HCT116 (cell line): ENCODE results near the gene OSBPL8. TPM values are rescaled to one million over a fixed set of nuclear protein-coding genes. Genes with fewer than 3 reads are reported as not detected.
A peak's percentile ranks its signal among the peaks of the same experiment; 100 is the strongest.

Source experiments
- ATAC-seq: fragments of 200-7000 bp; cut with Tn5 transposase; 2 replicates; pipeline ENCODE4 v1.9.1; 2020; ENCODE audit warnings: mild to moderate bottlenecking, moderate library complexity
- BruUV-seq: library from RNA; stranded (reverse); fragments of 400-500 nt; replicated peaks from 2 replicates; lab custom pipeline; 2021; lab: Mats Ljungman, UMichigan
- CTCF ChIA-PET: fragments of 300-600 bp; sonication (Branson Sonifier 250); formaldehyde crosslinking; loops from one replicate; lab custom pipeline; 2021; ENCODE audit warnings: antibody characterized with exemption; lab: Charles Lee
- POLR2A ChIA-PET: fragments of 300-600, 350-600 bp; sonication (Branson Sonifier 250); formaldehyde crosslinking; loops from one replicate; lab custom pipeline; 2021; ENCODE audit warnings: antibody characterized with exemption; lab: Charles Lee
- RAD21 ChIA-PET, 2 experiments: fragments of 300-600 bp; sonication (Branson Sonifier 250); formaldehyde crosslinking; loops; one replicate each; lab custom pipeline; 2023; ENCODE audit warnings: low total read pairs in 2 of 2; ENCODE audit not compliant: uncharacterized antibody in 2 of 2, unreplicated experiment in 2 of 2, low non-redundant PET in 1 of 2; lab: Charles Lee
- DNase-seq: peaks from one replicate; pipeline ENCODE4 v3.0.0-alpha.2; 2010; ENCODE audit warnings: low read depth, low spot score
- H2AFZ ChIP-seq: fragments of 200-600 bp; shearing (Covaris generic), sonication (generic); 2 replicates; pipeline ENCODE4 v1.6.1; 2017; ENCODE audit warnings: low read depth, mixed run types, mixed read lengths, antibody characterized with exemption, low read length; ENCODE audit not compliant: poor library complexity, severe bottlenecking
- H3K27ac ChIP-seq: 2 replicates; pipeline ENCODE4 v1.5.1; 2012; ENCODE audit warnings: low read depth, low read length
- H3K27me3 ChIP-seq: fragments of 200-600 bp; sonication (generic); 2 replicates; pipeline ENCODE4 v1.6.1; 2016; ENCODE audit warnings: mixed run types, low read length, mixed read lengths; ENCODE audit not compliant: insufficient read depth
- H3K36me3 ChIP-seq, 2 experiments: fragments of 200-500 bp in 1 of 2; fragments of 200-600 bp in 1 of 2; sonication (Bioruptor generic) in 1 of 2; sonication (generic) in 1 of 2; 2 replicates each; pipeline versions ENCODE4 v1.5.1 to v1.6.1; 2014 to 2016; ENCODE audit warnings: low read length in 2 of 2, inconsistent platforms in 1 of 2, mixed read lengths in 1 of 2, mixed run types in 1 of 2; ENCODE audit not compliant: insufficient read depth in 2 of 2, control insufficient read depth in 1 of 2
- H3K4me1 ChIP-seq, 2 experiments: fragments of 200-600 bp in 1 of 2; sonication (generic) in 1 of 2; 2 replicates each; pipeline versions ENCODE4 v1.5.1 to v1.6.1; 2012 to 2017; ENCODE audit warnings: low read length in 2 of 2, inconsistent platforms in 1 of 2, mild to moderate bottlenecking in 1 of 2, mixed read lengths in 1 of 2, mixed run types in 1 of 2, moderate library complexity in 1 of 2; ENCODE audit not compliant: insufficient read depth in 2 of 2, control insufficient read depth in 1 of 2
- H3K4me2 ChIP-seq: fragments of 200-600 bp; sonication (generic); 2 replicates; pipeline ENCODE4 v1.6.1; 2017; ENCODE audit warnings: mixed run types, low read length, mixed read lengths
- H3K4me3 ChIP-seq, 2 experiments: fragments of 200-600 bp in 1 of 2; sonication (generic) in 1 of 2; replicated peaks in 1 of 2; 2 replicates each; pipeline ENCODE4 v1.5.1; 2011 to 2016; ENCODE audit warnings: low read length in 2 of 2, control low read depth in 1 of 2, low read depth in 1 of 2, mild to moderate bottlenecking in 1 of 2, mixed read lengths in 1 of 2, mixed run types in 1 of 2
- H3K79me2 ChIP-seq: fragments of 200-600 bp; sonication (generic); 2 replicates; pipeline ENCODE4 v1.6.1; 2017; ENCODE audit warnings: mild to moderate bottlenecking, mixed run types, low read length, moderate library complexity, mixed read lengths; ENCODE audit not compliant: insufficient read depth
- H3K9ac ChIP-seq: fragments of 200-600 bp; sonication (generic); 2 replicates; pipeline ENCODE4 v1.6.1; 2016; ENCODE audit warnings: low read length, mixed read lengths
- H3K9me2 ChIP-seq: fragments of 200-600 bp; sonication (generic), shearing (Covaris generic); 2 replicates; pipeline ENCODE4 v1.6.1; 2017; ENCODE audit warnings: mixed run types, mild to moderate bottlenecking, moderate library complexity; ENCODE audit not compliant: insufficient read depth
- H3K9me3 ChIP-seq, 2 experiments: fragments of 200-500 bp in 1 of 2; fragments of 200-600 bp in 1 of 2; sonication (Bioruptor generic) in 1 of 2; sonication (generic) in 1 of 2; 2 replicates each; pipeline ENCODE4 v1.6.1; 2014 to 2017; ENCODE audit warnings: low read length in 2 of 2, mixed read lengths in 2 of 2, inconsistent platforms in 1 of 2, low read depth in 1 of 2, mild to moderate bottlenecking in 1 of 2, mixed run types in 1 of 2, moderate library complexity in 1 of 2; ENCODE audit not compliant: control insufficient read depth in 1 of 2, insufficient read depth in 1 of 2
- H4K20me1 ChIP-seq: fragments of 200-600 bp; sonication (generic), shearing (Covaris generic); 2 replicates; pipeline ENCODE4 v1.6.1; 2017; ENCODE audit warnings: mixed run types, mild to moderate bottlenecking, moderate library complexity; ENCODE audit not compliant: insufficient read depth
- CBX3 ChIP-seq: IDR thresholded peaks from 2 replicates; pipeline ENCODE4 v1.6.1; 2012; ENCODE audit warnings: low read depth
- CEBPB ChIP-seq: IDR thresholded peaks from 2 replicates; pipeline ENCODE4 v1.6.1; 2012; ENCODE audit warnings: low read depth
- EGR1 ChIP-seq: IDR thresholded peaks from 2 replicates; pipeline ENCODE4 v1.6.1; 2012; ENCODE audit warnings: low read depth
- EZH2phosphoT487 ChIP-seq: fragments of 200-600 bp; IDR thresholded peaks from 2 replicates; pipeline ENCODE4 v1.6.1; 2018; ENCODE audit warnings: antibody characterized with exemption, borderline replicate concordance
- FOSL1 ChIP-seq: IDR thresholded peaks from 2 replicates; pipeline ENCODE4 v1.6.1; 2012; ENCODE audit warnings: low read depth
- JUND ChIP-seq: IDR thresholded peaks from 2 replicates; pipeline ENCODE4 v1.6.1; 2012
- POLR2A ChIP-seq: IDR thresholded peaks from 2 replicates; pipeline ENCODE4 v1.7.0; 2011; ENCODE audit warnings: borderline replicate concordance; ENCODE audit not compliant: insufficient read depth, insufficient read length; ENCODE audit errors: extremely low read depth
- POLR2AphosphoS5 ChIP-seq: IDR thresholded peaks from 2 replicates; pipeline ENCODE4 v1.6.1; 2011; ENCODE audit warnings: mild to moderate bottlenecking, low read depth, low read length, moderate library complexity
- RAD21 ChIP-seq: IDR thresholded peaks from 2 replicates; pipeline ENCODE4 v1.6.1; 2012; ENCODE audit warnings: low read depth, mild to moderate bottlenecking
- SP1 ChIP-seq: IDR thresholded peaks from 2 replicates; pipeline ENCODE4 v1.6.1; 2012; ENCODE audit warnings: low read depth
- SRF ChIP-seq: IDR thresholded peaks from 2 replicates; pipeline ENCODE4 v1.6.1; 2012; ENCODE audit warnings: low read depth
- YY1 ChIP-seq: IDR thresholded peaks from 2 replicates; pipeline ENCODE4 v1.6.1; 2011; ENCODE audit warnings: low read length, low read depth, moderate library complexity, mild to moderate bottlenecking; ENCODE audit not compliant: insufficient replicate concordance; ENCODE audit errors: extremely low read depth
- ZFX ChIP-seq: fragments of 450-650 bp; IDR thresholded peaks from 2 replicates; pipeline ENCODE4 v1.6.1; 2017
- ZNF274 ChIP-seq: fragments of 200-500 bp; sonication (Bioruptor generic); IDR thresholded peaks from 2 replicates; pipeline ENCODE4 v1.6.1; 2014; ENCODE audit warnings: mild to moderate bottlenecking, low read depth, low read length, inconsistent platforms
- intact Hi-C: fragments of 100-400 bp; cut with micrococcal nuclease; formaldehyde crosslinking; loops from 2 replicates; pipeline ENCODE4 v1.10.0; 2022
- total RNA-seq: library from RNA; stranded (reverse); gene quantifications from one replicate; pipeline ENCODE4 v1.2.1, GENCODE V29; 2021; ENCODE audit not compliant: unreplicated experiment
- TF ChIP-seq, protein P1 (sequence below): IDR thresholded peaks from 2 replicates; pipeline ENCODE4 v1.6.1; 2012
- TF ChIP-seq, protein P2 (sequence below), 3 experiments: fragments of 200-600 bp in 1 of 3; sonication (generic) in 1 of 3; IDR thresholded peaks in 2 of 3; conservative IDR thresholded peaks in 1 of 3; 2 replicates each; pipeline ENCODE4 v1.5.1; 2012 to 2017; ENCODE audit warnings: low read depth in 2 of 3, low read length in 2 of 3, antibody characterized with exemption in 1 of 3, borderline replicate concordance in 1 of 3, control low read depth in 1 of 3, mild to moderate bottlenecking in 1 of 3, mixed read lengths in 1 of 3, mixed run types in 1 of 3, moderate library complexity in 1 of 3; ENCODE audit not compliant: insufficient read depth in 1 of 3
- TF ChIP-seq, protein P3 (sequence below): IDR thresholded peaks from 2 replicates; pipeline ENCODE4 v1.6.1; 2012

Gene OSBPL8
- total RNA-seq, 1 experiment from 2014 or later = 115 TPM

DNA sequence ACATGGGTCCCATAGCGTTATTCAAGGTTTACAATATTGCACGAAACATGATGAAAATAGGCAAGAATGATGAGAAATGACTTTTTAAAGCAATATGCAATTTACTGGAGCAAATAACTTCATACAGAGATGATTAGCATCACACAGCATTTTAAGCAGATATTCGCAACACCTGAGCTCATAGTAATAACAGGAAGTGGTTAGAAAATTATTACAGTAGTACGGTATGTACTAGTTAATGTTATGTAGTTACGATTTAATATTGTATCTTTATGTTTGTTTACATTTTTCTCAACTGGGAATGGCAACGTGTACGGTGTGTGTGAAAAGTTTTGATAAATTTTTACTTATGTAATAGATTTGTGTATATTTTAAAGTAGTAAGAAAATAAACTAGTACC is 102.6 kb downstream of the OSBPL8 start:
- DNase-seq (no peak), ATAC-seq (no peak)
- Histone ChIP-seq H3K9me2 (no peaks in the 10 kb centered on the region), H3K27ac (peak overlapping the region; percentile 81; the same call in 1 of the 2 replicates), H3K27me3 (no peaks in the 10 kb centered on the region), H3K9ac (no peak overlapping the region), H3K4me1 (peaks cover 34 to 47% of the 10 kb centered on the region in 2 experiments), H3K36me3 (no peaks in the 10 kb centered on the region), H4K20me1 (no peaks in the 10 kb centered on the region), H2AFZ (no peak overlapping the region), H3K79me2 (peaks cover 25% of the 10 kb centered on the region), H3K9me3 (no peaks in the 10 kb centered on the region), H3K4me2 (no peak overlapping the region), H3K4me3 (no peak overlapping the region)
- CTCF ChIA-PET = interaction anchor here (1.0 to 1.6 kb wide), 4 partner anchors 14 to 931 kb away, joined by 3 to 7 read pairs (median 3); no protein-coding TSS in a partner anchor
- TF ChIP-seq EGR1 (no peak), CEBPB (0 out of 2 replicates have a peak, but pooled peaks have one; percentile 15)
- no TSS peak for BruUV-seq
- POLR2A ChIA-PET = no interaction called here
- intact Hi-C loops = loop anchor here (5.0 to 10.0 kb wide), 3 partner anchors 422 to 945 kb away; partner anchors contain the start of genes KRR1 and PHLDA1
- RAD21 ChIA-PET = interaction anchor here in 1 of 2 experiments (0.8 kb wide), 1 partner anchor 833 kb away, joined by 3 read pairs; no protein-coding TSS in a partner anchor

DNA sequence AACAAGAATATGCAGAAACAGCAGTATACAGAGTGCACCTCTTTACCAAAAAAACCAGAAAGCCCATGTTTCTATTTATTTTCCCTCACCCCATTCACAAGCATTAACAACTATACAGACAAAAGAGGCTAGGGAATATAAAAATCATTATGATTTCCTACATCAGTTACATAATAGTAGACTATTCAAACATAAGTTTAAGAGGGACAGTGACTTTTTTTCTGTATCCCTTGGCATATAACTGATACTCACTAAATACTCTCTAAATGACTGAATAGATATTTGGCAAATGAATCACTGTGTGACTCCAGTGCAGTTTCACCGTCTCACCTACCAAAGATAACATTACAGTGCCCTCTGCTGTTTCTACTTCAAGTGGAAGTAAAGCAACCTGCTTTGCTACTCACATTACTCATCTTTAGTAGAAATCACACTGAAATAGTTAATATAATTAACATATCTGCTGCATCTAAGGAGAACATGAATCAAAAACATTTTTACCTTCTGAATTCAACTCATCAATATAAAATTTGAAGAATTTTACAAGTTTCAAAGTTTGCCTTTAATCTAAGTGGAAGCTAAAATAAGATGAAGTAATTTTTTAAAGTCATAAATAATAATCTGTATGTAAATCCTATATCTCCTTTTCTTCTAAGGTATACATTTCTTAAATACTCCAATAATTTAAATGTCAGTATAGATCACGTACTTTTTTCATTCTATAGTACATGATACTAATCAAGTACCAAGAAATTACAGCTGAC is 103.8 kb downstream of the OSBPL8 start:
- Histone ChIP-seq H2AFZ (no peak overlapping the region), H3K27ac (peak overlapping the region; percentile 81), H3K9me2 (no peaks in the 10 kb centered on the region), H3K4me3 (0 out of 4 replicates have a peak overlapping the region, but pooled peaks of 1 of the 2 experiments have one; percentile 3), H3K4me1 (peaks cover 42 to 60% of the 10 kb centered on the region in 2 experiments), H3K79me2 (peaks cover 37% of the 10 kb centered on the region), H3K9me3 (no peaks in the 10 kb centered on the region), H3K4me2 (peak overlapping the region; percentile 52), H3K27me3 (no peaks in the 10 kb centered on the region), H3K36me3 (no peaks in the 10 kb centered on the region), H4K20me1 (no peaks in the 10 kb centered on the region), H3K9ac (peak overlapping the region; percentile 56)
- ATAC-seq (peak; percentile 84), DNase-seq (peak; percentile 90)
- BruUV-seq = TSS peak; percentile 90
- POLR2A ChIA-PET = interaction anchor here (0.6 to 1.6 kb wide), 9 partner anchors 13 to 1387 kb away, joined by 3 to 8 read pairs (median 3); partner anchors contain the start of gene BBS10
- intact Hi-C loops = loop anchor here (1.0 to 10.0 kb wide), 5 partner anchors 107 to 943 kb away; partner anchors contain the start of genes BBS10, KRR1 and PHLDA1
- CTCF ChIA-PET = interaction anchor here (0.8 to 1.6 kb wide), 13 partner anchors 12 to 1121 kb away, joined by 3 to 7 read pairs (median 3); partner anchors contain the start of gene GLIPR1L1
- RAD21 ChIA-PET = interaction anchor here in 1 of 2 experiments (0.8 kb wide), 1 partner anchor 832 kb away, joined by 3 read pairs; no protein-coding TSS in a partner anchor
- TF ChIP-seq RAD21 (peak; percentile 96), POLR2AphosphoS5 (peak; percentile 53; the same call in 1 of the 2 replicates), FOSL1 (peak; percentile 75), ZFX (no peak), JUND (peak; percentile 84), ZNF274 (no peak), YY1 (peak; percentile 55), EZH2phosphoT487 (no peak), SP1 (peak; percentile 67), CBX3 (peak; percentile 63; the same call in 1 of the 2 replicates), EGR1 (no peak), POLR2A (peak; percentile 78), CEBPB (no peak; the same call in none of the 2 replicates), SRF (0 out of 2 replicates have a peak, but pooled peaks have one; percentile 49)
- TF ChIP-seq, protein P1, sequence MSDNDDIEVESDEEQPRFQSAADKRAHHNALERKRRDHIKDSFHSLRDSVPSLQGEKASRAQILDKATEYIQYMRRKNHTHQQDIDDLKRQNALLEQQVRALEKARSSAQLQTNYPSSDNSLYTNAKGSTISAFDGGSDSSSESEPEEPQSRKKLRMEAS = 0 out of 2 replicates have a peak, but pooled peaks have one; percentile 32
- TF ChIP-seq, protein P2, sequence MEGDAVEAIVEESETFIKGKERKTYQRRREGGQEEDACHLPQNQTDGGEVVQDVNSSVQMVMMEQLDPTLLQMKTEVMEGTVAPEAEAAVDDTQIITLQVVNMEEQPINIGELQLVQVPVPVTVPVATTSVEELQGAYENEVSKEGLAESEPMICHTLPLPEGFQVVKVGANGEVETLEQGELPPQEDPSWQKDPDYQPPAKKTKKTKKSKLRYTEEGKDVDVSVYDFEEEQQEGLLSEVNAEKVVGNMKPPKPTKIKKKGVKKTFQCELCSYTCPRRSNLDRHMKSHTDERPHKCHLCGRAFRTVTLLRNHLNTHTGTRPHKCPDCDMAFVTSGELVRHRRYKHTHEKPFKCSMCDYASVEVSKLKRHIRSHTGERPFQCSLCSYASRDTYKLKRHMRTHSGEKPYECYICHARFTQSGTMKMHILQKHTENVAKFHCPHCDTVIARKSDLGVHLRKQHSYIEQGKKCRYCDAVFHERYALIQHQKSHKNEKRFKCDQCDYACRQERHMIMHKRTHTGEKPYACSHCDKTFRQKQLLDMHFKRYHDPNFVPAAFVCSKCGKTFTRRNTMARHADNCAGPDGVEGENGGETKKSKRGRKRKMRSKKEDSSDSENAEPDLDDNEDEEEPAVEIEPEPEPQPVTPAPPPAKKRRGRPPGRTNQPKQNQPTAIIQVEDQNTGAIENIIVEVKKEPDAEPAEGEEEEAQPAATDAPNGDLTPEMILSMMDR (IDR thresholded peaks at IDR 0.05 in 2 of 3, conservative IDR thresholded peaks at IDR 0.05 in 1 of 3; ENCODE audit: borderline replicate concordance in 1 of 3, insufficient read depth in 1 of 3, low read depth in 2 of 3, low read length in 2 of 3) = peak; percentile 57 to 82 (median 74)
- TF ChIP-seq, protein P3, sequence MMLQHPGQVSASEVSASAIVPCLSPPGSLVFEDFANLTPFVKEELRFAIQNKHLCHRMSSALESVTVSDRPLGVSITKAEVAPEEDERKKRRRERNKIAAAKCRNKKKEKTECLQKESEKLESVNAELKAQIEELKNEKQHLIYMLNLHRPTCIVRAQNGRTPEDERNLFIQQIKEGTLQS = no peak
